Ishikawa (cell line): Measurements from ENCODE around the gene S100A2.

ENCODE experiments used
- CEBPB ChIP-seq: IDR thresholded peaks from 2 replicates; pipeline ENCODE4 v1.6.1; 2012
- CREB1 ChIP-seq: IDR thresholded peaks from 2 replicates; pipeline ENCODE4 v1.6.1; 2012; ENCODE audit warnings: low read depth
- EGR1 ChIP-seq: IDR thresholded peaks from 2 replicates; pipeline ENCODE4 v1.6.1; 2012
- EP300 ChIP-seq: IDR thresholded peaks from 2 replicates; pipeline ENCODE4 v1.6.1; 2012; ENCODE audit warnings: borderline replicate concordance
- FOXM1 ChIP-seq: IDR thresholded peaks from 2 replicates; pipeline ENCODE4 v1.6.1; 2012; ENCODE audit warnings: low read depth, borderline replicate concordance
- NFIC ChIP-seq: IDR thresholded peaks from 2 replicates; pipeline ENCODE4 v1.6.1; 2012
- RAD21 ChIP-seq: IDR thresholded peaks from 2 replicates; pipeline ENCODE4 v1.6.1; 2012; ENCODE audit warnings: low read depth
- TAF1 ChIP-seq: IDR thresholded peaks from 2 replicates; pipeline ENCODE4 v1.6.1; 2012; ENCODE audit warnings: low read depth, mild to moderate bottlenecking
- TEAD4 ChIP-seq: IDR thresholded peaks from 2 replicates; pipeline ENCODE4 v1.6.1; 2012
- YY1 ChIP-seq: IDR thresholded peaks from 2 replicates; pipeline ENCODE4 v1.6.1; 2012; ENCODE audit warnings: low read depth
- ZBTB7A ChIP-seq: IDR thresholded peaks from 2 replicates; pipeline ENCODE4 v1.6.1; 2012; ENCODE audit warnings: low read depth
- TF ChIP-seq, protein P1 (sequence below): IDR thresholded peaks from 2 replicates; pipeline ENCODE4 v1.6.1; 2012; ENCODE audit warnings: low read depth, mild to moderate bottlenecking
- TF ChIP-seq, protein P2 (sequence below): IDR thresholded peaks from 2 replicates; pipeline ENCODE4 v1.6.1; 2012

GRCh38 chr1:153545067-153546055 lies 20.3 kb downstream of the S100A2 start, which contains the start of gene S100A4:
- TF ChIP-seq, protein P1, sequence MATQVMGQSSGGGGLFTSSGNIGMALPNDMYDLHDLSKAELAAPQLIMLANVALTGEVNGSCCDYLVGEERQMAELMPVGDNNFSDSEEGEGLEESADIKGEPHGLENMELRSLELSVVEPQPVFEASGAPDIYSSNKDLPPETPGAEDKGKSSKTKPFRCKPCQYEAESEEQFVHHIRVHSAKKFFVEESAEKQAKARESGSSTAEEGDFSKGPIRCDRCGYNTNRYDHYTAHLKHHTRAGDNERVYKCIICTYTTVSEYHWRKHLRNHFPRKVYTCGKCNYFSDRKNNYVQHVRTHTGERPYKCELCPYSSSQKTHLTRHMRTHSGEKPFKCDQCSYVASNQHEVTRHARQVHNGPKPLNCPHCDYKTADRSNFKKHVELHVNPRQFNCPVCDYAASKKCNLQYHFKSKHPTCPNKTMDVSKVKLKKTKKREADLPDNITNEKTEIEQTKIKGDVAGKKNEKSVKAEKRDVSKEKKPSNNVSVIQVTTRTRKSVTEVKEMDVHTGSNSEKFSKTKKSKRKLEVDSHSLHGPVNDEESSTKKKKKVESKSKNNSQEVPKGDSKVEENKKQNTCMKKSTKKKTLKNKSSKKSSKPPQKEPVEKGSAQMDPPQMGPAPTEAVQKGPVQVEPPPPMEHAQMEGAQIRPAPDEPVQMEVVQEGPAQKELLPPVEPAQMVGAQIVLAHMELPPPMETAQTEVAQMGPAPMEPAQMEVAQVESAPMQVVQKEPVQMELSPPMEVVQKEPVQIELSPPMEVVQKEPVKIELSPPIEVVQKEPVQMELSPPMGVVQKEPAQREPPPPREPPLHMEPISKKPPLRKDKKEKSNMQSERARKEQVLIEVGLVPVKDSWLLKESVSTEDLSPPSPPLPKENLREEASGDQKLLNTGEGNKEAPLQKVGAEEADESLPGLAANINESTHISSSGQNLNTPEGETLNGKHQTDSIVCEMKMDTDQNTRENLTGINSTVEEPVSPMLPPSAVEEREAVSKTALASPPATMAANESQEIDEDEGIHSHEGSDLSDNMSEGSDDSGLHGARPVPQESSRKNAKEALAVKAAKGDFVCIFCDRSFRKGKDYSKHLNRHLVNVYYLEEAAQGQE, result no peak
- TF ChIP-seq TEAD4, result no peak
- no peak; the same call in 1 of the 2 replicates for TF ChIP-seq RAD21
- peak; percentile 18; the same call in 1 of the 2 replicates for TF ChIP-seq YY1
- TF ChIP-seq CREB1, result no peak
- no peak for TF ChIP-seq CEBPB
- TF ChIP-seq NFIC, result peak; percentile 81
- peak; percentile 35; the same call in 1 of the 2 replicates for TF ChIP-seq FOXM1
- no peak for TF ChIP-seq ZBTB7A
- peak; percentile 60; the same call in 1 of the 2 replicates for TF ChIP-seq TAF1
- peak; percentile 75; the same call in 1 of the 2 replicates for TF ChIP-seq EP300
- 0 out of 2 replicates have a peak, but pooled peaks have one; percentile 44 for TF ChIP-seq EGR1
- TF ChIP-seq, protein P2, sequence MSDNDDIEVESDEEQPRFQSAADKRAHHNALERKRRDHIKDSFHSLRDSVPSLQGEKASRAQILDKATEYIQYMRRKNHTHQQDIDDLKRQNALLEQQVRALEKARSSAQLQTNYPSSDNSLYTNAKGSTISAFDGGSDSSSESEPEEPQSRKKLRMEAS, result peak; percentile 76
